Liver (tissue), 9 donors: ENCODE measurements around the gene CDKL2. TPM values are rescaled to one million over a fixed set of nuclear protein-coding genes. Genes with fewer than 3 reads are reported as not detected.

Experiments
- DNase-seq: peaks from one replicate; pipeline ENCODE4 v3.0.0-alpha.2; 2017; ENCODE audit warnings: low spot score
- H3K27ac ChIP-seq, 2 donors: one replicate each; pipeline ENCODE4 v1.7.0; 2013; ENCODE audit warnings: inconsistent platforms in 2 of 2, low read length in 2 of 2, control low read depth in 1 of 2, low read depth in 1 of 2, mild to moderate bottlenecking in 1 of 2
- H3K27me3 ChIP-seq, 4 donors: one replicate each; pipeline versions ENCODE4 v1.6.1 to v1.7.0; 2013; ENCODE audit warnings: low read length in 3 of 4, inconsistent platforms in 1 of 4, mild to moderate bottlenecking in 1 of 4, moderate library complexity in 1 of 4; ENCODE audit not compliant: control insufficient read depth in 4 of 4, insufficient read depth in 4 of 4
- H3K36me3 ChIP-seq, 4 donors: one replicate each; pipeline versions ENCODE4 v1.6.1 to v1.7.0; 2013; ENCODE audit warnings: low read length in 3 of 4, mild to moderate bottlenecking in 3 of 4, low read depth in 1 of 4, moderate library complexity in 1 of 4; ENCODE audit not compliant: control insufficient read depth in 4 of 4, insufficient read depth in 3 of 4
- H3K4me1 ChIP-seq, 4 donors: one replicate each; pipeline versions ENCODE4 v1.6.1 to v1.7.0; 2013; ENCODE audit warnings: low read length in 3 of 4, mild to moderate bottlenecking in 3 of 4, moderate library complexity in 1 of 4; ENCODE audit not compliant: control insufficient read depth in 4 of 4, insufficient read depth in 4 of 4
- H3K4me3 ChIP-seq, 3 donors: one replicate each; pipeline versions ENCODE4 v1.6.1 to v1.7.0; 2013; ENCODE audit warnings: low read length in 3 of 3, control low read depth in 1 of 3, low read depth in 1 of 3, mild to moderate bottlenecking in 1 of 3
- H3K9ac ChIP-seq, 2 donors: one replicate each; pipeline ENCODE4 v1.7.0; 2013; ENCODE audit warnings: low read length in 2 of 2, mild to moderate bottlenecking in 2 of 2, moderate library complexity in 2 of 2, control low read depth in 1 of 2, low read depth in 1 of 2
- H3K9me3 ChIP-seq, 4 donors: one replicate each; pipeline versions ENCODE4 v1.6.1 to v1.7.0; 2013; ENCODE audit warnings: low read length in 3 of 4; ENCODE audit not compliant: control insufficient read depth in 4 of 4
- CTCF ChIP-seq: fragments of 150-350 bp; IDR thresholded peaks from 2 replicates; pipeline ENCODE4 v1.5.1; 2017; ENCODE audit warnings: improper control_type of control experiment, low read depth, low read length; ENCODE audit not compliant: missing input control
- FOXA1 ChIP-seq: IDR thresholded peaks from 2 replicates; pipeline ENCODE4 v1.6.1; 2016; ENCODE audit warnings: antibody characterized with exemption
- FOXA2 ChIP-seq: IDR thresholded peaks from 2 replicates; pipeline ENCODE4 v1.6.1; 2016; ENCODE audit warnings: antibody characterized with exemption
- GABPA ChIP-seq, 2 donors: IDR thresholded peaks in 1 of 2; conservative IDR thresholded peaks in 1 of 2; 2 replicates each; pipeline ENCODE4 v1.6.1; 2016; ENCODE audit warnings: antibody characterized with exemption in 2 of 2, mild to moderate bottlenecking in 1 of 2, moderate library complexity in 1 of 2
- HNF4A ChIP-seq, 2 donors: conservative IDR thresholded peaks; 2 replicates each; pipeline ENCODE4 v1.6.1; 2016; ENCODE audit warnings: antibody characterized with exemption in 2 of 2, mild to moderate bottlenecking in 2 of 2
- HNF4G ChIP-seq: IDR thresholded peaks from 2 replicates; pipeline ENCODE4 v1.6.1; 2016; ENCODE audit warnings: antibody characterized with exemption
- JUND ChIP-seq, 2 donors: IDR thresholded peaks; 2 replicates each; pipeline ENCODE4 v1.6.1; 2016; ENCODE audit warnings: antibody characterized with exemption in 2 of 2
- MAX ChIP-seq: IDR thresholded peaks from 2 replicates; pipeline ENCODE4 v1.6.1; 2016; ENCODE audit warnings: antibody characterized with exemption
- NR2F2 ChIP-seq: IDR thresholded peaks from 2 replicates; pipeline ENCODE4 v1.6.1; 2016; ENCODE audit warnings: antibody characterized with exemption
- REST ChIP-seq: IDR thresholded peaks from 2 replicates; pipeline ENCODE4 v1.6.1; 2016; ENCODE audit warnings: antibody characterized with exemption, mild to moderate bottlenecking
- RXRA ChIP-seq, 2 donors: IDR thresholded peaks; 2 replicates each; pipeline ENCODE4 v1.6.1; 2017 to 2018; ENCODE audit warnings: antibody characterized with exemption in 2 of 2, mild to moderate bottlenecking in 1 of 2
- SP1 ChIP-seq: IDR thresholded peaks from 2 replicates; pipeline ENCODE4 v1.6.1; 2018; ENCODE audit warnings: antibody characterized with exemption, mild to moderate bottlenecking
- TAF1 ChIP-seq: conservative IDR thresholded peaks from 2 replicates; pipeline ENCODE4 v1.6.1; 2016; ENCODE audit warnings: antibody characterized with exemption, mild to moderate bottlenecking
- YY1 ChIP-seq: IDR thresholded peaks from 2 replicates; pipeline ENCODE4 v1.6.1; 2016; ENCODE audit warnings: antibody characterized with exemption, mild to moderate bottlenecking
- ZBTB33 ChIP-seq: IDR thresholded peaks from 2 replicates; pipeline ENCODE4 v1.6.1; 2016; ENCODE audit warnings: antibody characterized with exemption
- WGBS: extraction: QIAGEN DNeasy Blood & Tissue Kit; methylation state at CpG from one replicate; pipeline ENCODE4 v1.1.7; 2013; 5-methylcytosine and 5-hydroxymethylcytosine counted together
- polyA plus RNA-seq, 2 donors: library from polyadenylated mRNA; stranded (reverse) in 1 of 2; unstranded in 1 of 2; fragments of 200-250 nt in 1 of 2; fragments of >200 nt in 1 of 2; fragmentation: Nextera tagmentation in 1 of 2; extraction: Ambion mirVana in 1 of 2; gene quantifications; one replicate each; pipeline versions ENCODE4 v1.2.1 to v1.2.3, GENCODE V29; 2013 to 2015
- total RNA-seq, 2 donors: library from RNA; depleted of rRNA; stranded (reverse); fragments of >200 nt; gene quantifications; one replicate each; pipeline ENCODE4 v1.2.3, GENCODE V29; 2014
- donor health status: healthy.
- donor health status: healthy.
- donor health status: healthy.
- donor health status: healthy.
- donor health status: healthy.

Gene CDKL2
- total and polyA plus RNA-seq, 4 donors = 0.02 to 0.14 (median 0.08) TPM; not detected in 1

GRCh38 chr4:75555294-75556164 lies 74.8 kb downstream of the CDKL2 start, which contains the start of gene ODAPH:
Gene ODAPH, plus strand, starts transcription at chr4:75556066. Its CDS starts 17 bp downstream, at chr4:75556083.
- H3K27me3 ChIP-seq = peaks cover 0 to 6% (median 0%) of the 10 kb centered on the region in 4 donors
- TF ChIP-seq FOXA1 = no peak
- no peak for TF ChIP-seq HNF4A (conservative IDR thresholded peaks at IDR 0.05)
- TF ChIP-seq SP1 = no peak
- no peak for TF ChIP-seq MAX
- TF ChIP-seq ZBTB33 = no peak
- no peak for TF ChIP-seq TAF1
- TF ChIP-seq YY1 = no peak
- TF ChIP-seq HNF4G = no peak
- TF ChIP-seq REST = no peak
- TF ChIP-seq JUND (IDR thresholded peaks at IDR 0.05) = no peak
- no peak for TF ChIP-seq RXRA (IDR thresholded peaks at IDR 0.05)
- no peak for TF ChIP-seq FOXA2
- no peak for TF ChIP-seq GABPA (IDR thresholded peaks at IDR 0.05 in 1 of 2, conservative IDR thresholded peaks at IDR 0.05 in 1 of 2)
- TF ChIP-seq NR2F2 = no peak
- TF ChIP-seq CTCF = no peak
- H3K4me3 ChIP-seq = no peak within 1 kb of the TSS
- 67% methylated on average over 9 of the region's 9 CpGs for WGBS
- no peaks in the 10 kb centered on the region for H3K4me1 ChIP-seq
- H3K9me3 ChIP-seq = no peaks in the 10 kb centered on the region
- no peaks in the 10 kb centered on the region for H3K36me3 ChIP-seq
- H3K9ac ChIP-seq = no peak within 1 kb of the TSS
- H3K27ac ChIP-seq = no peak within 1 kb of the TSS
- DNase-seq = no peak

GRCh38 chr4:75552452-75552851 lies 77.9 kb downstream of the CDKL2 start:
- no peaks in the 10 kb centered on the region for H3K36me3 ChIP-seq
- no peaks in the 10 kb centered on the region for H3K9me3 ChIP-seq
- no peak overlapping the region for H3K4me3 ChIP-seq
- TF ChIP-seq HNF4A (conservative IDR thresholded peaks at IDR 0.05) = no peak
- no peak for TF ChIP-seq FOXA2
- no peak for TF ChIP-seq ZBTB33
- H3K9ac ChIP-seq = no peak overlapping the region
- H3K4me1 ChIP-seq = no peaks in the 10 kb centered on the region
- no peak for DNase-seq
- H3K27ac ChIP-seq = no peak overlapping the region
- peaks cover 0 to 6% (median 0%) of the 10 kb centered on the region in 4 donors for H3K27me3 ChIP-seq
